ENCODE results near the gene DENND4A. TPM values are rescaled to one million over a fixed set of nuclear protein-coding genes. Genes with fewer than 3 reads are reported as not detected.

DENND4A gene
- total and polyA plus RNA-seq, 2 of the 4 experiments (the other 2 are of a cell fraction), result 4.1 to 17.7 TPM

DNA sequence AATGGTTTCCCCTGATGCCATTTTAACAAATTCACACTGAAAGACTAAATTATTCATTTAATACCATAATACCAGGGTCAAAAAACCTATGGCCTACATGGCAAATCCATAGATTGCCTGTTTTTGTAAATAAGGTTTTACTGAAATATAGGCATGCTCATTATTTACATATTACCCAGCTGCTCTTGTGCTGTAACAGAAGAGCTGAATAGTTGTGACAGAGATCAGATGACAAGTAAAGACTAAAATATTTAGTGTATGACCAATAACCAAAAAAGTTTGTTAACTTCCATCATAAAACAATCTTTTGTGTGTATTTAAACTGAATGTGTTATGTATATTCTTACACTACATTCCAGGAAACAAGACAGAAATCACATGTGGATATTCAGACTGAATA, 60.2 kb downstream of the DENND4A start:
- H3K4me3 ChIP-seq (ENCODE audit: insufficient read depth, low read depth, low read length), result no peak overlapping the region
- H2BK5ac ChIP-seq (ENCODE audit: low read depth, low read length, poor library complexity, severe bottlenecking), result peak overlapping the region; percentile 81
- H2BK120ac ChIP-seq (ENCODE audit: low read depth, low read length), result no peak overlapping the region
- H3K9ac ChIP-seq (ENCODE audit: low read depth, low read length), result no peak overlapping the region
- peak overlapping the region; percentile 30; the same call in 1 of the 2 replicates for H3K4me2 ChIP-seq (ENCODE audit: low read depth, low read length)
- ChIA-PET CTCF (no interaction called here), POLR2A (ENCODE audit: unreplicated experiment) (no interaction called here)
- no peak overlapping the region for H2AK9ac ChIP-seq (replicated peaks; ENCODE audit: low read depth, low read length, poor library complexity)
- ATAC-seq (ENCODE audit: low read depth), result peak; percentile 64
- H3K4me1 ChIP-seq (ENCODE audit: control insufficient read depth, insufficient read depth, low read length), result peaks cover 6% of the 10 kb centered on the region; the same call in 1 of the 2 replicates
- H3K18ac ChIP-seq (ENCODE audit: low read depth, low read length), result peak overlapping the region; percentile 47; the same call in 1 of the 2 replicates
- no peak overlapping the region for H3K14ac ChIP-seq (replicated peaks; ENCODE audit: low read depth, low read length)
- no peak overlapping the region for H2AFZ ChIP-seq (replicated peaks; ENCODE audit: low read length, poor library complexity)
- no peaks in the 10 kb centered on the region for H4K20me1 ChIP-seq (ENCODE audit: insufficient read depth, low read length)
- no peak overlapping the region for H3K23ac ChIP-seq (ENCODE audit: low read depth, low read length)
- no peak overlapping the region for H3K4ac ChIP-seq (ENCODE audit: low read depth, low read length)
- H3K9me3 ChIP-seq (ENCODE audit: control insufficient read depth, insufficient read depth, low read length), result no peaks in the 10 kb centered on the region
- H2AK5ac ChIP-seq (ENCODE audit: low read depth, low read length), result no peak overlapping the region
- H4K5ac ChIP-seq (ENCODE audit: low read depth, low read length), result peak overlapping the region; percentile 51; the same call in 1 of the 2 replicates
- intact Hi-C loops (cut with micrococcal nuclease), result loop anchor here (5.0 kb wide), 1 partner anchor 140 kb away; no protein-coding TSS in a partner anchor
- in situ Hi-C loops (cut with MboI; ENCODE audit: low sequenced_read_pairs), result no loop called here
- peaks cover 7% of the 10 kb centered on the region for H3K36me3 ChIP-seq (ENCODE audit: control insufficient read depth, insufficient read depth, low read length)
- H4K91ac ChIP-seq (ENCODE audit: insufficient read depth, low read depth, low read length), result no peak overlapping the region
- H3K27me3 ChIP-seq (ENCODE audit: control insufficient read depth, insufficient read depth, low read length), result no peaks in the 10 kb centered on the region
- TF ChIP-seq FOS (IDR thresholded peaks at IDR 0.05; ENCODE audit: low read depth, low read length) (no peak), RFX5 (IDR thresholded peaks at IDR 0.05; ENCODE audit: low read depth, low read length) (no peak), MXI1 (IDR thresholded peaks at IDR 0.05; ENCODE audit: borderline replicate concordance, low read depth, low read length) (no peak), MAFK (IDR thresholded peaks at IDR 0.05; ENCODE audit: low read depth, low read length) (no peak), BHLHE40 (IDR thresholded peaks at IDR 0.05; ENCODE audit: low read depth, low read length) (no peak), NFE2L2 (IDR thresholded peaks at IDR 0.05; ENCODE audit: low read depth, low read length) (no peak), POLR2A (IDR thresholded peaks at IDR 0.05; ENCODE audit: low read depth, low read length) (no peak), RCOR1 (IDR thresholded peaks at IDR 0.05; ENCODE audit: insufficient replicate concordance, low read length) (no peak), SMC3 (IDR thresholded peaks at IDR 0.05; ENCODE audit: low read depth, low read length) (no peak), RAD21 (IDR thresholded peaks at IDR 0.05; ENCODE audit: low read length) (no peak), MAZ (IDR thresholded peaks at IDR 0.05; ENCODE audit: borderline replicate concordance, low read depth, low read length) (no peak), CEBPB (IDR thresholded peaks at IDR 0.05; ENCODE audit: low read depth, low read length) (no peak)
- TF ChIP-seq, protein P1, sequence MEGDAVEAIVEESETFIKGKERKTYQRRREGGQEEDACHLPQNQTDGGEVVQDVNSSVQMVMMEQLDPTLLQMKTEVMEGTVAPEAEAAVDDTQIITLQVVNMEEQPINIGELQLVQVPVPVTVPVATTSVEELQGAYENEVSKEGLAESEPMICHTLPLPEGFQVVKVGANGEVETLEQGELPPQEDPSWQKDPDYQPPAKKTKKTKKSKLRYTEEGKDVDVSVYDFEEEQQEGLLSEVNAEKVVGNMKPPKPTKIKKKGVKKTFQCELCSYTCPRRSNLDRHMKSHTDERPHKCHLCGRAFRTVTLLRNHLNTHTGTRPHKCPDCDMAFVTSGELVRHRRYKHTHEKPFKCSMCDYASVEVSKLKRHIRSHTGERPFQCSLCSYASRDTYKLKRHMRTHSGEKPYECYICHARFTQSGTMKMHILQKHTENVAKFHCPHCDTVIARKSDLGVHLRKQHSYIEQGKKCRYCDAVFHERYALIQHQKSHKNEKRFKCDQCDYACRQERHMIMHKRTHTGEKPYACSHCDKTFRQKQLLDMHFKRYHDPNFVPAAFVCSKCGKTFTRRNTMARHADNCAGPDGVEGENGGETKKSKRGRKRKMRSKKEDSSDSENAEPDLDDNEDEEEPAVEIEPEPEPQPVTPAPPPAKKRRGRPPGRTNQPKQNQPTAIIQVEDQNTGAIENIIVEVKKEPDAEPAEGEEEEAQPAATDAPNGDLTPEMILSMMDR (conservative IDR thresholded peaks at IDR 0.05; ENCODE audit: low read depth, low read length), result no peak
- TF ChIP-seq, protein P2, sequence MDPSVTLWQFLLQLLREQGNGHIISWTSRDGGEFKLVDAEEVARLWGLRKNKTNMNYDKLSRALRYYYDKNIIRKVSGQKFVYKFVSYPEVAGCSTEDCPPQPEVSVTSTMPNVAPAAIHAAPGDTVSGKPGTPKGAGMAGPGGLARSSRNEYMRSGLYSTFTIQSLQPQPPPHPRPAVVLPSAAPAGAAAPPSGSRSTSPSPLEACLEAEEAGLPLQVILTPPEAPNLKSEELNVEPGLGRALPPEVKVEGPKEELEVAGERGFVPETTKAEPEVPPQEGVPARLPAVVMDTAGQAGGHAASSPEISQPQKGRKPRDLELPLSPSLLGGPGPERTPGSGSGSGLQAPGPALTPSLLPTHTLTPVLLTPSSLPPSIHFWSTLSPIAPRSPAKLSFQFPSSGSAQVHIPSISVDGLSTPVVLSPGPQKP (IDR thresholded peaks at IDR 0.05; ENCODE audit: borderline replicate concordance, low read depth, low read length), result no peak
- TF ChIP-seq, protein P3, sequence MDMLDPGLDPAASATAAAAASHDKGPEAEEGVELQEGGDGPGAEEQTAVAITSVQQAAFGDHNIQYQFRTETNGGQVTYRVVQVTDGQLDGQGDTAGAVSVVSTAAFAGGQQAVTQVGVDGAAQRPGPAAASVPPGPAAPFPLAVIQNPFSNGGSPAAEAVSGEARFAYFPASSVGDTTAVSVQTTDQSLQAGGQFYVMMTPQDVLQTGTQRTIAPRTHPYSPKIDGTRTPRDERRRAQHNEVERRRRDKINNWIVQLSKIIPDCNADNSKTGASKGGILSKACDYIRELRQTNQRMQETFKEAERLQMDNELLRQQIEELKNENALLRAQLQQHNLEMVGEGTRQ (IDR thresholded peaks at IDR 0.05; ENCODE audit: low read depth, low read length), result no peak
- H3K79me1 ChIP-seq (ENCODE audit: low read depth in 1 of 2, low read length in 2 of 2), result no peaks in the 10 kb centered on the region
- BruUV-seq (replicated peaks), result no TSS peak
- 0 out of 2 replicates have a peak, but pooled peaks cover under 1% of the 10 kb centered on the region for H3K9me1 ChIP-seq (ENCODE audit: insufficient read depth, low read length)
- peak; percentile 52 for DNase-seq
- H3K56ac ChIP-seq (ENCODE audit: extremely low read depth, insufficient read depth, low read length), result no peak overlapping the region
- no peak overlapping the region for H4K8ac ChIP-seq (ENCODE audit: low read depth in 2 of 2, low read length in 2 of 2)
- no peak overlapping the region for H2BK15ac ChIP-seq (ENCODE audit: low read depth, low read length)
- peak overlapping the region; percentile 59; the same call in 1 of the 2 replicates for H3K27ac ChIP-seq (ENCODE audit: insufficient read depth, low read length)
- H2BK20ac ChIP-seq (ENCODE audit: low read depth, low read length), result no peak overlapping the region
- dilution Hi-C loops (cut with HindIII; ENCODE audit: low sequenced_read_pairs, unreplicated experiment), result no loop called here
